Erythroblast (primary cell): Measurements from ENCODE around the gene RAB1A.

Experiments
- DNase-seq, 2 experiments: peaks; one replicate each; lab custom pipeline; 2025; lab: John Stamatoyannopoulos, UW
- GATA1 ChIP-seq: IDR thresholded peaks from 2 replicates; pipeline ENCODE4 v1.6.1; 2011; ENCODE audit warnings: low read depth, mild to moderate bottlenecking, control low read depth, low read length, moderate library complexity
- POLR2A ChIP-seq: IDR thresholded peaks from 2 replicates; pipeline ENCODE4 v1.6.1; 2011; ENCODE audit warnings: mild to moderate bottlenecking, low read length

The RAB1A gene

GRCh38 chr2:65128297-65129190, 1.4 kb downstream of the RAB1A start:
- TF ChIP-seq POLR2A (no peak), GATA1 (no peak)
- peak; percentile 49 to 76 for DNase-seq

GRCh38 chr2:65125457-65125856, 4.4 kb downstream of the RAB1A start:
- peak; percentile 27 to 43 for DNase-seq

GRCh38 chr2:65122313-65122712, 7.6 kb downstream of the RAB1A start:
- no peak for DNase-seq
- TF ChIP-seq POLR2A: no peak
- TF ChIP-seq GATA1: no peak

- DNase-seq: no peak
- TF ChIP-seq POLR2A (no peak), GATA1 (no peak)
Observed at GRCh38 chr2:65120990-65121693, 8.8 kb downstream of the RAB1A start.

GRCh38 chr2:65116645-65117044, 13.3 kb downstream of the RAB1A start:
- no peak for TF ChIP-seq GATA1
- no peak for TF ChIP-seq POLR2A
- no peak for DNase-seq

- no peak for DNase-seq
- TF ChIP-seq POLR2A: no peak
- TF ChIP-seq GATA1: no peak
Observed at GRCh38 chr2:65114921-65115320, 15.0 kb downstream of the RAB1A start.

- TF ChIP-seq GATA1 (no peak), POLR2A (no peak)
Observed at GRCh38 chr2:65113816-65114215, 16.1 kb downstream of the RAB1A start.

GRCh38 chr2:65113229-65113628, 16.7 kb downstream of the RAB1A start:
- DNase-seq: no peak
- TF ChIP-seq GATA1 (no peak), POLR2A (no peak)

More at GRCh38 chr2:65113816-65114215, 16.1 kb downstream of the RAB1A start:
- no peak for DNase-seq

GRCh38 chr2:65112633-65113032, 17.3 kb downstream of the RAB1A start:
- DNase-seq: no peak
- TF ChIP-seq POLR2A (no peak), GATA1 (no peak)

- peak in 1 of 2 experiments; percentile 7 for DNase-seq
- no peak for TF ChIP-seq GATA1
- TF ChIP-seq POLR2A: no peak
Observed at GRCh38 chr2:65108780-65109179, 21.1 kb downstream of the RAB1A start.

- TF ChIP-seq POLR2A: no peak
- no peak for TF ChIP-seq GATA1
- no peak for DNase-seq
Observed at GRCh38 chr2:65107530-65107929, 22.4 kb downstream of the RAB1A start.

- no peak for TF ChIP-seq POLR2A
- TF ChIP-seq GATA1: no peak
- no peak for DNase-seq
Observed at GRCh38 chr2:65103013-65103715, 26.7 kb downstream of the RAB1A start.

- TF ChIP-seq POLR2A (no peak), GATA1 (no peak)
- no peak for DNase-seq
Observed at GRCh38 chr2:65101071-65101470, 28.8 kb downstream of the RAB1A start.

- no peak for DNase-seq
Observed at GRCh38 chr2:65098741-65099140, 31.2 kb downstream of the RAB1A start.

More at GRCh38 chr2:65098741-65099140, 31.2 kb downstream of the RAB1A start:
- TF ChIP-seq POLR2A: no peak
- TF ChIP-seq GATA1: no peak
